Kidney glomerular epithelial cell (primary cell): ENCODE results near the gene SIAH3.

Experiments used
- DNase-seq: peaks from one replicate; lab custom pipeline; 2025; lab: John Stamatoyannopoulos, UW

Gene SIAH3

GRCh38 chr13:45851171-45851921 lies at the start of gene SIAH3:
Gene SIAH3, minus strand, starts transcription at chr13:45851753. Its CDS starts 124 bp downstream, at chr13:45851629.
- DNase-seq: peak; percentile 10

GRCh38 chr13:45899406-45899805 lies 47.9 kb upstream of the SIAH3 start:
- no peak for DNase-seq

- no peak for DNase-seq
These were observed 46.0 kb upstream of the SIAH3 start for GRCh38 chr13:45897562-45897961.

DNA sequence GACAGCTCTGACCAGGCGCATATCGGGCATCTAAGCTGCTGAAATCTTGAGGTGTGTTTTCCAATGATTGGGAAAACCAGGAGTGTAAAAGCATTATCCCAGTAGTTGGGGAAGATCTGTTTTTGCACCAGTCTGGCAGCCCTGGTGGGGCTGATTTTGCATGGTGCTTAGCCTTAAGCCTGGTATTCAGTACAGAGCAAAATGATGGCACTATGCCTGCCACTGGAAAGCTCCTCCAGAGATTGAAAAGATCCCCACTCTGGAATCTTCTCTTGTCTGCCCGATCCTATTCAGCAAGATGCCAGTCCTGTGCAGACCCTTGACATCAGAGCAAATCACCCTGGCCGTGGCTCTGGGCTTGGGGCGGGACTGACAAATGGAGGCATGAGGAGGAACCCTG lies 44.7 kb upstream of the SIAH3 start:
- DNase-seq: no peak

GRCh38 chr13:45895881-45896280 lies 44.3 kb upstream of the SIAH3 start:
- DNase-seq: no peak

GRCh38 chr13:45892513-45892912 lies 41.0 kb upstream of the SIAH3 start:
- DNase-seq: no peak

DNA sequence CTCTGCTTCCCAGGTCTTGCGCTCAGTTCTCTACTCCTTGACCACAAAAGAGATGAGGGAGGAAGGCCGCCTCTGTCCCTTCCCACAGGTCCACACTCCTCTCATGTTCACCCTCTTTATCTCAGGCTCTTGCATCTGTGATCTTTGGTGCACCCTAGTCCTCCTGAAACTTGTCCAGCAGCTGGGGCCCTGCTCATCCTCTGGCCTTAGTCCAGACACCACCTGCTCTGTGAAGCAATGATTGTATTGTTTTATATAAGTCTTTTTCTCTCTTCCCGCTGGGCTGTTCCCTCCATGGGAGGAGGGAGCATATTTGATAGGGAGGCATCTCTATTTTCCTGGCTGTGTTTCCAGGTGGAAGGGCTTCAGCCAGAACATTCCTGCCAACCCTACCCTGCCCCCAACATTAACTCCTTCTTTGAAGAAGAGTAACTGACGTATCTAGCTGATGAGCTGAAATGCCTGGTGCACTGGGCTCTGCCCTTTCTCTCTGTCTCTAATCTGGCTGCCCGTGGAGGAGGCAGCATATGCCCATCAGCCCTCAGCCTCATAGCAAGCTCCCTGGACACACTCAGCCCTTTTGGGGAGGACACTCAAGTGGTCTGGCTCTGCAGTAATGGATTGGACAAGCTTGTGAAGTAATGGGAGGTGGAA lies 38.2 kb upstream of the SIAH3 start:
- DNase-seq: no peak

GRCh38 chr13:45886466-45886865 lies 34.9 kb upstream of the SIAH3 start:
- no peak for DNase-seq

DNA sequence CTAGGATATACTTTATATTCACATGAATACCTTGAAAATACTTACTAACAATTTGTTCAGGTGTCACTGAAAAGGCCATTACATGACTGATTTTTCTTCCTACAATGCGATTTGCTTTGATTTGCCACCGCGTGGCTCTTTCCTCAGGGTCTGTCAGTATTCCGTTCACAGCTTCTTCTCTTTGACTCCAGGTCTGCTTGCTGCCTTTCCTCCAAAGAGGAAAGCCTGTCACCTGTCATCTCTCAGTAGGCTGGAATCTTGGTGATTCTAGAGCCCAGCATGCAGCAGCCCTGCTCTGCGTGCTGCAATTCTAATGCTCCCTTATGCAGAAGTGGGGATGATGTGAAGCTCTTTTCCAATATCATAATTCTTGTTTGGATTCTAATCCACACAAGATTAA lies 33.6 kb upstream of the SIAH3 start:
- no peak for DNase-seq

DNA sequence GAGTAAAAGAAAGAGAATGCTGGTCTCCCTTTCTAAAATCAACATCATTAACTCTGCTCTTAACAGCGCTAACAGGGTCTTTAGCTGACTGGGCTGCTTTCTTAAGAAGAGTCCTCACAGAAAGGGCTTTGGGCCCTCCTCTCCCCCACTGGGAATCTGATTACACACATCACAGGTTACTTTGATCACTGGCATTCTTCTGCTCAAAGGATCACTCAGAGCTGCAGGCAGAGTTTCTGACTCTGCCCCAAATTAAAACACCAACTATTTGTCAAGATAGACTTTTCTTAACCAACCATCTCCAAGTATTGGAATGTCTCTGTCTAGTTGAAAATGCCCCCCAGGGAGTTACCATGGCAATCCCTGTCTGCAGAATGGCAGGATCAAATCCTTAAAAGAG lies 31.1 kb upstream of the SIAH3 start:
- peak; percentile 51 for DNase-seq

DNA sequence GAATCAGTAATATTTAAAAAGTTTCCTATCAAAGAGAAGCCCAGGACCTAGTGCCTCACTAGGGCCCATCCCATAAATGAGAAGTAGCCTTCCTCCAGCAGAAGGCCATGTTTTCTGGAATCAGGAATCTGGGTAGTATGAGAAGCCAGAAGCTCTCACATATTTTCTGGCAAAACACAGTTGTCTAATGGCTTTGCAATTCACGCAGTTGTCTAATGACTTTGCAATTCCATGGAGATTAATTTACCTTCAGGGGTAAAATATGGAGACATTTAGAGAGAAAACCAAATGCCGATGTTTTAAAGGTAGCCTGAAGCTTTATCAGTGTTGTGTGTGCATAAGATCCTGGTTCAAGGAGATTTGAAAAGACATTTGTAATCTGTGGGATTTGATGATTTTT lies 29.8 kb upstream of the SIAH3 start:
- no peak for DNase-seq

GRCh38 chr13:45880242-45880641 lies 28.7 kb upstream of the SIAH3 start:
- no peak for DNase-seq

- DNase-seq: peak; percentile 32
These were observed 28.1 kb upstream of the SIAH3 start for GRCh38 chr13:45879666-45880065.

GRCh38 chr13:45878966-45879365 lies 27.4 kb upstream of the SIAH3 start:
- DNase-seq: no peak

DNA sequence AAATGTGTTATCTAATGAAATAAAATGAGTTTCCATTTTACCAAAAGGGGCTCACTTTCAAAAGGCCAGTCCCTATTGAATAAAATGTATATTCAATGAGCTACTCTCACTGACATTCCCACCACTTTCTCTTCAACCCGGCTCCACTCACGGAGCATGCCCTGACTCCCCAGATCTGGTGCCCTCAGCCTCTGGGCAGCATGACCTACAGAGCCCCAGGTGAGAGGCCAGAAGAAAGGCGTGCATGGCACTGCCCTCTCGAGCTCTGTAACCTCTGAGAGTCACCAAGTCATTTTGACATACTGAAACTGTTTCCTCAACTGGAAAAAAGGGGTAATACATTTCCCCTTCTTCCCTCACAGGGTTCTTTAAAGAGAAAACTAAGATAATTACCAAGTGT lies 25.2 kb upstream of the SIAH3 start:
- DNase-seq: no peak

DNA sequence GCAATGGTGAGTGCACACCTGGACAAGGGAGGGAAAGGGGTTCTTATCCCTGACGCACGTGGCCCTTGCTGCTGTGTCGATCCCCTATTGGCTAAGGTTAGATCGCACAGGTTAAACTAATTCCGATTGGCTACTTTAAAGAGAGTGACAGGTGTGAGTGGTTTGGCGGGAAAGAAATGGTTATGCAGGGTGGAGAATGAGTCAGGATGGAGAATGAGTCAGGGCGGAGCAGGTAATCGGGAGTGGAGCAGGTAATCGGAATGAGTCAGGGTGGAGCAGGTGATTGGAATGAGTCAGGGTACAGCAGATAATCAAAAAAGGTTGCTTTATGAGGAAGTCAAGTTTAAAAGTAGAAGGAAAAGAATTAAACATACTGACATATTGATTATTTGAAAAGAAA lies 24.4 kb upstream of the SIAH3 start:
- DNase-seq: no peak

- DNase-seq: peak; percentile 84
These were observed 22.2 kb upstream of the SIAH3 start for GRCh38 chr13:45873491-45874325.

DNA sequence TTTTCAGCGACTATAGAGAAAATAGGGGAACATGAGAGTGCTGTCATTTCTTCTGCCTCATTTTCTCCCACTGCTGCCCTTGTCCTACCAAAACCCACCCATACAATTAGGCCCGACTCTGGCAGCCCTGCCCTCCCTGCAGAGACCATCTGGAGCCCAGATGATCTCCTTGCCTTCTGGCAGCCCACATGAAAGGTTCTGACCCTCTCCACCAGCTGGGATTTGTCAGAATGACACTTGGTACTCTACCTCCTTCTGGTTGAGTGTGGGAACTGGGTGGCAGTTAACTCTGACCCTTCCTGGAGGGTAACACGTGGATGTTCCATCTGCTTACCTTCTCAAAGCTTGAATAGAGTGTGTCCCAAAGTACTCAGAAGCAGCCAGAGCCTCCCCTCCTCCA lies 21.0 kb upstream of the SIAH3 start:
- no peak for DNase-seq

DNA sequence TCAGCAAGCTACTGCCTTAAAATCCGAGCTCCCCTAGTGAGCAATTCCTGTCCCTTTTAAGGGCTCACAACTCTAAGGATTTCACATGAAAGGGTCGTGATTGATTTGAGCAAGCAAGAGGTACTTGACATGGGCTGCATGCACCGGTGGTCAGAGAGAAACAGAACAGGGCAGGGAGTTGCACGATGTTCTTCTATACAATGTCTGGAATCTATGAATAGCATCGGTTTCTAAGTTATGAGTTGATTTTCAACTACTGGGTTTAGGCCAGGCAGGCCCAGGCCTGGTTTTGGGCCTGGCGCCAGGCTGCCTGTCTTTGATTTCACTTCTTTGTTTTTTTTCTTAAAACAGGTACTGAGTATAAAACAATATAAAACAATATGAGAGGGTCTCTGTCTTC lies 19.6 kb upstream of the SIAH3 start:
- DNase-seq: peak; percentile 20

DNA sequence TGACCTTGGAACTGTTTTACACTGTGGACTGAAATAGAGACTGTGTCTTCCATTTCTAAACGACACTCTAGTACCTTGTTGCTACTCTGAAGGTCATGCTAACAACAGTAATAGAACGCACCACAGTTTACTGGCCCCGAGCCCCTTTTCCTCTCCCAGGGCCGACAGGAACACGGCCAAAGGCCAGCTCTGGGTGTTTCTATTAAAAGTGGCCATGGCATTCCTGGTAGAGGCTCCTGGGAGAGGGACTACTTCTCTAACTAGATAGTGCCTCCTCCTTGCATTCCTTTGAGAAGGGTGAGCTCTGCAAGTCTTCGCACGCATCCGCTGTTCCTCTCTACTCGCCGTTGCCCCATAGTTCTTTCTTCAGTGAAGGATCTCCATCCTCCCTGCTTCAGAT lies 18.7 kb upstream of the SIAH3 start:
- no peak for DNase-seq

- no peak for DNase-seq
These were observed 13.9 kb upstream of the SIAH3 start for GRCh38 chr13:45865414-45865813.

DNA sequence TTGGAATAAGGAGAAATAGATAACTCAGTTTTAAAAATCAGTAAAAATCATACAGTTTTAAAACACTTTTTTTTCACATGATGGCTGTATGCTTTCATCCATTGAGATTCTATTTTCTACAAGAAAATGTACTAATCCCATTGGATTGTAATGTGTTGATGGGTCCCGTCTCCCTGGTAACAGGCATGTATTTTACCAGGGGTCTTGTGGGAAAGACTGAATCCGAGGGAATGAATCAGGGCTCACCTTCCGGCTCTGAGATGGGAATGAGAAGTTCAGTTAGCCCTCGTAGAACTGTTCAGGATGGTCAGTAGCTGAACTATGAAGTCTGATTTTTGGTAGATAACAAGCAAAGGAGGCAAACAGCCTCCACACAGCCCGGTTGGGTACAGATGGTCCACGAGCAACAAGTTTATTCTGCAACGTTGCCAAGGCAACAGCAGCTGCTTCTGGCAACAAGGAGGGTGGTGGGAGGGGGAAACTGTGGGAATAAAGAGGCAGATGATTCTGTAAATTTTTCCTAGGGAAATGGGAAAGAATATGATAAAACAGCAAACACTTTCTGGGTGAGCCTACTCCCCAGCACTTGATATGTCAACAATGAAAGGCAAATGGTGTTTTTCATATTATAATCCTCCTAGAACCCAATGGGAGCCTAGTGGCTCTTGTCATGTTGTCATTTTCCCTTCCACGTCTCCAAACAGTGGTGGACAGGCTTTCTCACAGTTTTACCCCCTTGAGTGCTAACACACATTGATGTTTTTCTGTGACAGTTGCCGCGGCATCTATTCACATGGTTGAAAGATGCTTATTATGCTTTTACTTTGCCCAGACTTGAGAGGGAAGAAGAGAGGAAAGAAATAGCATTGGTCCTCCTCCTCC lies 12.4 kb upstream of the SIAH3 start:
- DNase-seq: no peak
